HepG2 (cell line): ENCODE data around the gene GYS1. TPM values are rescaled to one million over a fixed set of nuclear protein-coding genes. Genes with fewer than 3 reads are reported as not detected.

ENCODE experiments used
- ARNT2 ChIP-seq: sonication (generic); formaldehyde crosslinking; IDR thresholded peaks from 2 replicates; pipeline ENCODE4 v1.8.0; 2022; ENCODE audit warnings: mild to moderate bottlenecking, low read depth, missing genetic modification reagents, moderate library complexity
- DNMT1 ChIP-seq: sonication (generic); formaldehyde crosslinking; IDR thresholded peaks from 2 replicates; pipeline ENCODE4 v1.5.1; 2020; ENCODE audit warnings: mild to moderate bottlenecking, missing genetic modification reagents
- DRAP1 ChIP-seq: IDR thresholded peaks from 2 replicates; pipeline ENCODE4 v1.6.1; 2016; ENCODE audit warnings: missing genetic modification reagents, missing compliant biosample characterization
- GATA4 ChIP-seq: sonication (generic); IDR thresholded peaks from 2 replicates; pipeline ENCODE4 v1.6.1; 2016; ENCODE audit warnings: antibody characterized with exemption, low read depth, borderline replicate concordance
- HNF1B ChIP-seq: sonication (generic); formaldehyde crosslinking; IDR thresholded peaks from 2 replicates; pipeline ENCODE4 v1.5.1; 2020; ENCODE audit warnings: mild to moderate bottlenecking, moderate library complexity, missing genetic modification reagents
- HNF4A ChIP-seq: sonication (generic); formaldehyde crosslinking; IDR thresholded peaks from 2 replicates; pipeline ENCODE4 v1.4.0; 2020; ENCODE audit warnings: missing genetic modification reagents
- KDM5A ChIP-seq: fragments of 200-600 bp; sonication (generic); IDR thresholded peaks from 2 replicates; pipeline ENCODE4 v1.7.0; 2018; ENCODE audit warnings: antibody characterized with exemption, mild to moderate bottlenecking, low read length, borderline replicate concordance
- PHF5A ChIP-seq: IDR thresholded peaks from one replicate; pipeline ENCODE4 v1.6.1; 2018; ENCODE audit warnings: low read depth, missing genetic modification reagents; ENCODE audit not compliant: unreplicated experiment
- RELA ChIP-seq: sonication (generic); formaldehyde crosslinking; IDR thresholded peaks from 2 replicates; pipeline ENCODE4 v1.4.0; 2020; ENCODE audit warnings: missing genetic modification reagents
- SMAD1 ChIP-seq: sonication (generic); formaldehyde crosslinking; IDR thresholded peaks from 2 replicates; pipeline ENCODE4 v1.4.0; 2020; ENCODE audit warnings: missing genetic modification reagents, low read depth, mild to moderate bottlenecking, borderline replicate concordance
- ZHX2 ChIP-seq, 2 experiments: sonication (generic) in 1 of 2; formaldehyde crosslinking in 1 of 2; IDR thresholded peaks; 2 replicates each; pipeline versions ENCODE4 v1.6.1 to v1.9.0; 2014 to 2022; ENCODE audit warnings: antibody characterized with exemption in 1 of 2, borderline replicate concordance in 1 of 2, inconsistent platforms in 1 of 2, low read depth in 1 of 2, missing genetic modification reagents in 1 of 2
- ZNF367 ChIP-seq: sonication (generic); formaldehyde crosslinking; IDR thresholded peaks from 2 replicates; pipeline ENCODE4 v1.4.0; 2020; ENCODE audit warnings: missing genetic modification reagents, borderline replicate concordance
- polyA plus RNA-seq, 8 experiments: library from polyadenylated mRNA; depleted of rRNA in 3 of 8; stranded (reverse) in 7 of 8; unstranded in 1 of 8; fragments of >200 nt; fragmentation: Illumina TruSeq in 4 of 8; extraction: Trizol in 4 of 8; gene quantifications; 2 replicates each; pipeline versions ENCODE4 v1.2.1 to v1.2.3, GENCODE V29; 2011 to 2016; ENCODE audit warnings: low read depth in 4 of 8, missing spikeins in 1 of 8, mixed read lengths in 1 of 8; ENCODE audit not compliant: insufficient read depth in 1 of 8
- total RNA-seq, 5 experiments: library from RNA; depleted of rRNA; stranded (reverse); fragments of >200 nt; fragmentation: Illumina TruSeq; extraction: Trizol; gene quantifications; 2 replicates each; pipeline ENCODE4 v1.2.3, GENCODE V29; 2016; ENCODE audit warnings: low read depth in 1 of 5
- TF ChIP-seq, protein P1 (sequence below): sonication (generic); formaldehyde crosslinking; IDR thresholded peaks from 2 replicates; pipeline ENCODE4 v1.4.0; 2020; ENCODE audit warnings: missing genetic modification reagents
- TF ChIP-seq, protein P2 (sequence below): IDR thresholded peaks from 2 replicates; pipeline ENCODE4 v1.6.1; 2016; ENCODE audit warnings: missing compliant biosample characterization, missing genetic modification reagents, borderline replicate concordance

The GYS1 gene
- total and polyA plus RNA-seq, 2 of the 13 experiments (the other 11 are each of a cell fraction or from before 2014, with no cell fraction given): 18.4 to 42.1 TPM

GRCh38 chr19:48963371-48964204 lies 29.5 kb downstream of the GYS1 start (continued):
- TF ChIP-seq ZHX2 (IDR thresholded peaks at IDR 0.05; ENCODE audit: low read depth) (0 out of 2 replicates have a peak, but pooled peaks have one; percentile 14), ZHX2 (CRISPR knock-in tag; IDR thresholded peaks at IDR 0.05; ENCODE audit: borderline replicate concordance) (no peak), DRAP1 (peak; percentile 84), PHF5A (CRISPR knock-in tag) (peak; percentile 72), DNMT1 (CRISPR knock-in tag) (peak; percentile 65; the same call in 1 of the 2 replicates), KDM5A (no peak; the same call in 1 of the 2 replicates), SMAD1 (peak; percentile 89), RELA (CRISPR knock-in tag) (no peak), ARNT2 (peak; percentile 34; the same call in 1 of the 2 replicates), ZNF367 (CRISPR knock-in tag) (no peak), HNF1B (CRISPR knock-in tag) (peak; percentile 100), HNF4A (peak; percentile 85), GATA4 (peak; percentile 16; the same call in 1 of the 2 replicates)
- TF ChIP-seq, protein P1, sequence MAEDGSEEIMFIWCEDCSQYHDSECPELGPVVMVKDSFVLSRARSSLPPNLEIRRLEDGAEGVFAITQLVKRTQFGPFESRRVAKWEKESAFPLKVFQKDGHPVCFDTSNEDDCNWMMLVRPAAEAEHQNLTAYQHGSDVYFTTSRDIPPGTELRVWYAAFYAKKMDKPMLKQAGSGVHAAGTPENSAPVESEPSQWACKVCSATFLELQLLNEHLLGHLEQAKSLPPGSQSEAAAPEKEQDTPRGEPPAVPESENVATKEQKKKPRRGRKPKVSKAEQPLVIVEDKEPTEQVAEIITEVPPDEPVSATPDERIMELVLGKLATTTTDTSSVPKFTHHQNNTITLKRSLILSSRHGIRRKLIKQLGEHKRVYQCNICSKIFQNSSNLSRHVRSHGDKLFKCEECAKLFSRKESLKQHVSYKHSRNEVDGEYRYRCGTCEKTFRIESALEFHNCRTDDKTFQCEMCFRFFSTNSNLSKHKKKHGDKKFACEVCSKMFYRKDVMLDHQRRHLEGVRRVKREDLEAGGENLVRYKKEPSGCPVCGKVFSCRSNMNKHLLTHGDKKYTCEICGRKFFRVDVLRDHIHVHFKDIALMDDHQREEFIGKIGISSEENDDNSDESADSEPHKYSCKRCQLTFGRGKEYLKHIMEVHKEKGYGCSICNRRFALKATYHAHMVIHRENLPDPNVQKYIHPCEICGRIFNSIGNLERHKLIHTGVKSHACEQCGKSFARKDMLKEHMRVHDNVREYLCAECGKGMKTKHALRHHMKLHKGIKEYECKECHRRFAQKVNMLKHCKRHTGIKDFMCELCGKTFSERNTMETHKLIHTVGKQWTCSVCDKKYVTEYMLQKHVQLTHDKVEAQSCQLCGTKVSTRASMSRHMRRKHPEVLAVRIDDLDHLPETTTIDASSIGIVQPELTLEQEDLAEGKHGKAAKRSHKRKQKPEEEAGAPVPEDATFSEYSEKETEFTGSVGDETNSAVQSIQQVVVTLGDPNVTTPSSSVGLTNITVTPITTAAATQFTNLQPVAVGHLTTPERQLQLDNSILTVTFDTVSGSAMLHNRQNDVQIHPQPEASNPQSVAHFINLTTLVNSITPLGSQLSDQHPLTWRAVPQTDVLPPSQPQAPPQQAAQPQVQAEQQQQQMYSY: no peak
- TF ChIP-seq, protein P2, sequence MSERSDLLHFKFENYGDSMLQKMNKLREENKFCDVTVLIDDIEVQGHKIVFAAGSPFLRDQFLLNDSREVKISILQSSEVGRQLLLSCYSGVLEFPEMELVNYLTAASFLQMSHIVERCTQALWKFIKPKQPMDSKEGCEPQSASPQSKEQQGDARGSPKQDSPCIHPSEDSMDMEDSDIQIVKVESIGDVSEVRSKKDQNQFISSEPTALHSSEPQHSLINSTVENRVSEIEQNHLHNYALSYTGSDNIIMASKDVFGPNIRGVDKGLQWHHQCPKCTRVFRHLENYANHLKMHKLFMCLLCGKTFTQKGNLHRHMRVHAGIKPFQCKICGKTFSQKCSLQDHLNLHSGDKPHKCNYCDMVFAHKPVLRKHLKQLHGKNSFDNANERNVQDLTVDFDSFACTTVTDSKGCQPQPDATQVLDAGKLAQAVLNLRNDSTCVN: peak; percentile 15; the same call in 1 of the 2 replicates
